Smooth muscle cell (in vitro differentiated cells): ENCODE data around the gene RSPH3. TPM values are rescaled to one million over a fixed set of nuclear protein-coding genes. Genes with fewer than 3 reads are reported as not detected.
"Not testable (repeated sequence)": the region's sequence is repeated elsewhere in the genome, so short reads cannot be mapped to it uniquely, and the experiment has no call there.

Source experiments
- DNase-seq: peaks from one replicate; lab custom pipeline; 2025; ENCODE audit not compliant: unreplicated experiment; lab: John Stamatoyannopoulos, UW
- H2AFZ ChIP-seq: fragments of 200-600 bp; sonication (generic); 2 replicates; pipeline ENCODE4 v1.6.0; 2016; ENCODE audit warnings: antibody characterized with exemption, low read depth, mild to moderate bottlenecking
- H3F3A ChIP-seq: fragments of 200-600 bp; sonication (generic); 2 replicates; pipeline ENCODE4 v1.6.0; 2017; ENCODE audit warnings: antibody characterized with exemption, low read depth
- H3K27ac ChIP-seq: fragments of 200-600 bp; sonication (generic); 2 replicates; pipeline ENCODE4 v1.5.1; 2016; ENCODE audit warnings: low read depth, mild to moderate bottlenecking
- H3K27me3 ChIP-seq: fragments of 200-600 bp; sonication (generic); 2 replicates; pipeline ENCODE4 v1.6.1; 2016; ENCODE audit warnings: low read depth, mild to moderate bottlenecking
- H3K36me3 ChIP-seq: fragments of 200-600 bp; sonication (generic); 2 replicates; pipeline ENCODE4 v1.5.1; 2016; ENCODE audit warnings: low read depth
- H3K4me1 ChIP-seq: fragments of 200-600 bp; sonication (generic); 2 replicates; pipeline ENCODE4 v1.5.1; 2016; ENCODE audit warnings: low read depth
- H3K4me2 ChIP-seq: fragments of 200-600 bp; sonication (generic); 2 replicates; pipeline ENCODE4 v1.6.0; 2016; ENCODE audit warnings: mild to moderate bottlenecking
- H3K4me3 ChIP-seq: fragments of 200-600 bp; sonication (generic); 2 replicates; pipeline ENCODE4 v1.5.1; 2016; ENCODE audit warnings: mild to moderate bottlenecking
- H3K79me2 ChIP-seq: fragments of 200-600 bp; sonication (generic); 2 replicates; pipeline ENCODE4 v1.6.0; 2016; ENCODE audit warnings: low read depth, mild to moderate bottlenecking
- H3K9ac ChIP-seq: fragments of 200-600 bp; sonication (generic); 2 replicates; pipeline ENCODE4 v1.6.0; 2016; ENCODE audit warnings: low read depth
- H3K9me3 ChIP-seq: fragments of 200-600 bp; sonication (generic); replicated peaks from 2 replicates; pipeline ENCODE4 v1.5.1; 2016; ENCODE audit warnings: low read depth
- H4K20me1 ChIP-seq: fragments of 200-600 bp; sonication (generic); 2 replicates; pipeline ENCODE4 v1.6.0; 2016; ENCODE audit warnings: low read depth
- CTCF ChIP-seq: fragments of 200-600 bp; sonication (generic); IDR thresholded peaks from 2 replicates; pipeline ENCODE4 v1.5.1; 2017; ENCODE audit warnings: borderline replicate concordance, mild to moderate bottlenecking, antibody characterized with exemption; ENCODE audit not compliant: insufficient read depth, poor library complexity, severe bottlenecking
- WGBS: methylation state at CpG from one replicate; pipeline ENCODE4 v1.1.7; 2016; ENCODE audit warnings: low lambda C conversion rate; 5-methylcytosine and 5-hydroxymethylcytosine counted together
- polyA plus RNA-seq: library from polyadenylated mRNA; unstranded; fragments of >200 nt; fragmentation: Nextera tagmentation; extraction: Ambion mirVana; gene quantifications from 2 replicates; pipeline ENCODE4 v1.2.1, GENCODE V29; 2016
- total RNA-seq: library from RNA; depleted of rRNA; stranded (reverse); fragments of >200 nt; gene quantifications from 2 replicates; pipeline ENCODE4 v1.2.3, GENCODE V29; 2014

Gene RSPH3
- total and polyA plus RNA-seq, 2 experiments from 2014 or later: 7.1 to 7.5 TPM

GRCh38 chr6:159035891-159036290, 35.9 kb upstream of the RSPH3 start:
- H3K27ac ChIP-seq: no peak overlapping the region
- H3K4me2 ChIP-seq: no peak overlapping the region
- H3K9me3 ChIP-seq: no peaks in the 10 kb centered on the region
- H3K36me3 ChIP-seq: no peaks in the 10 kb centered on the region
- H3K9ac ChIP-seq: no peak overlapping the region
- no peak for TF ChIP-seq CTCF
- no peak overlapping the region for H3K4me3 ChIP-seq
- H3K79me2 ChIP-seq: no peaks in the 10 kb centered on the region
- H4K20me1 ChIP-seq: no peaks in the 10 kb centered on the region
- WGBS: 87% methylated on average over 17 of the region's 17 CpGs
- H3K4me1 ChIP-seq: peaks cover 3% of the 10 kb centered on the region
- H3K27me3 ChIP-seq: no peaks in the 10 kb centered on the region
- H2AFZ ChIP-seq: no peak overlapping the region
- no peaks in the 10 kb centered on the region for H3F3A ChIP-seq
- DNase-seq: no peak

- H4K20me1 ChIP-seq: no peaks in the 10 kb centered on the region
- no peaks in the 10 kb centered on the region for H3K9me3 ChIP-seq
- no peak overlapping the region for H3K27ac ChIP-seq
- no peak overlapping the region for H3K4me3 ChIP-seq
- H3K9ac ChIP-seq: no peak overlapping the region
- 89% methylated on average over 11 of the region's 11 CpGs for WGBS
- H3K4me2 ChIP-seq: no peak overlapping the region
- H3F3A ChIP-seq: no peaks in the 10 kb centered on the region
- H2AFZ ChIP-seq: no peak overlapping the region
- no peaks in the 10 kb centered on the region for H3K79me2 ChIP-seq
- H3K4me1 ChIP-seq: no peaks in the 10 kb centered on the region
- DNase-seq: no peak
- no peaks in the 10 kb centered on the region for H3K36me3 ChIP-seq
- H3K27me3 ChIP-seq: no peaks in the 10 kb centered on the region
- TF ChIP-seq CTCF: no peak
Measured at GRCh38 chr6:159033160-159034049, 33.4 kb upstream of the RSPH3 start.

- Histone ChIP-seq H4K20me1 (no peaks in the 10 kb centered on the region), H3F3A (no peaks in the 10 kb centered on the region), H3K4me3 (no peak overlapping the region), H2AFZ (no peak overlapping the region), H3K9me3 (no peaks in the 10 kb centered on the region), H3K27ac (no peak overlapping the region), H3K36me3 (no peaks in the 10 kb centered on the region), H3K4me1 (no peaks in the 10 kb centered on the region), H3K9ac (no peak overlapping the region), H3K4me2 (no peak overlapping the region), H3K27me3 (no peaks in the 10 kb centered on the region), H3K79me2 (no peaks in the 10 kb centered on the region)
- TF ChIP-seq CTCF: no peak
- WGBS: 84% methylated on average over 5 of the region's 5 CpGs
- no peak for DNase-seq
Measured at GRCh38 chr6:159031846-159032245, 31.8 kb upstream of the RSPH3 start.

GRCh38 chr6:159030168-159030567, 30.2 kb upstream of the RSPH3 start:
- Histone ChIP-seq H3K4me2 (no peak overlapping the region), H3K36me3 (no peaks in the 10 kb centered on the region), H3K79me2 (no peaks in the 10 kb centered on the region), H3K27ac (no peak overlapping the region), H3K4me3 (no peak overlapping the region), H3K9me3 (no peaks in the 10 kb centered on the region), H3K9ac (no peak overlapping the region), H3K4me1 (no peaks in the 10 kb centered on the region), H3F3A (no peaks in the 10 kb centered on the region), H3K27me3 (no peaks in the 10 kb centered on the region), H4K20me1 (no peaks in the 10 kb centered on the region), H2AFZ (no peak overlapping the region)
- 82% methylated on average over 2 of the region's 2 CpGs for WGBS
- DNase-seq: no peak
- TF ChIP-seq CTCF: no peak

GRCh38 chr6:159025224-159025623, 25.2 kb upstream of the RSPH3 start:
- H2AFZ ChIP-seq, H3F3A ChIP-seq, H3K9me3 ChIP-seq, H3K79me2 ChIP-seq, H3K9ac ChIP-seq, H3K4me2 ChIP-seq, H3K27me3 ChIP-seq, DNase-seq, H3K36me3 ChIP-seq, H3K4me3 ChIP-seq, H4K20me1 ChIP-seq, H3K27ac ChIP-seq, H3K4me1 ChIP-seq: not testable (repeated sequence)
- WGBS: 100% methylated on average over 1 of the region's 1 CpG
